HEK293T (cell line): ENCODE measurements around the gene CFAP70.

ENCODE experiments used
- CTCF ChIA-PET: fragments of 350-600 bp; formaldehyde crosslinking; extraction: SDS; loops from one replicate; lab custom pipeline; 2021; ENCODE audit warnings: antibody characterized with exemption, inconsistent platforms; lab: Yijun Ruan, JAX
- POLR2A ChIA-PET: fragments of 350-600 bp; formaldehyde crosslinking; extraction: SDS; loops from one replicate; lab custom pipeline; 2020; ENCODE audit warnings: antibody characterized with exemption, inconsistent platforms; lab: Yijun Ruan, JAX
- DNase-seq: peaks from one replicate; pipeline ENCODE4 v3.0.0; 2012; ENCODE audit warnings: mixed read lengths; ENCODE audit errors: extremely low spot score
- ARNT ChIP-seq: fragments of 450-650 bp; IDR thresholded peaks from 2 replicates; pipeline ENCODE4 v1.6.1; 2017; ENCODE audit warnings: mild to moderate bottlenecking
- BHLHE40 ChIP-seq: fragments of 450-650 bp; IDR thresholded peaks from 2 replicates; pipeline ENCODE4 v1.6.1; 2016; ENCODE audit warnings: mild to moderate bottlenecking, moderate library complexity, borderline replicate concordance
- CTBP1 ChIP-seq: fragments of 450-650 bp; IDR thresholded peaks from 2 replicates; pipeline ENCODE4 v1.6.1; 2016; ENCODE audit warnings: borderline replicate concordance
- ELF4 ChIP-seq: fragments of 450-650 bp; IDR thresholded peaks from 2 replicates; pipeline ENCODE4 v1.6.1; 2017; ENCODE audit warnings: antibody characterized with exemption
- FOXA1 ChIP-seq: fragments of 450-650 bp; IDR thresholded peaks from 2 replicates; pipeline ENCODE4 v1.6.1; 2016; ENCODE audit warnings: mild to moderate bottlenecking
- FOXK2 ChIP-seq: fragments of 450-650 bp; IDR thresholded peaks from 2 replicates; pipeline ENCODE4 v1.6.1; 2016; ENCODE audit warnings: mild to moderate bottlenecking
- FOXM1 ChIP-seq: fragments of 450-650 bp; IDR thresholded peaks from 2 replicates; pipeline ENCODE4 v1.6.1; 2017; ENCODE audit warnings: mild to moderate bottlenecking, borderline replicate concordance
- HDGF ChIP-seq: fragments of 450-650 bp; IDR thresholded peaks from 2 replicates; pipeline ENCODE4 v1.6.1; 2017; ENCODE audit warnings: antibody characterized with exemption, borderline replicate concordance
- L3MBTL2 ChIP-seq: fragments of 450-650 bp; conservative IDR thresholded peaks from 2 replicates; pipeline ENCODE4 v1.6.1; 2016; ENCODE audit warnings: mild to moderate bottlenecking
- LEF1 ChIP-seq: fragments of 450-650 bp; IDR thresholded peaks from 2 replicates; pipeline ENCODE4 v1.6.1; 2017; ENCODE audit warnings: mild to moderate bottlenecking, borderline replicate concordance
- NFRKB ChIP-seq: fragments of 450-650 bp; IDR thresholded peaks from 2 replicates; pipeline ENCODE4 v1.6.1; 2016; ENCODE audit warnings: mild to moderate bottlenecking, moderate library complexity
- SP1 ChIP-seq: fragments of 450-650 bp; IDR thresholded peaks from 2 replicates; pipeline ENCODE4 v1.6.1; 2017
- SUZ12 ChIP-seq: fragments of 450-650 bp; IDR thresholded peaks from 2 replicates; pipeline ENCODE4 v1.6.1; 2016; ENCODE audit warnings: mild to moderate bottlenecking
- TARDBP ChIP-seq: fragments of 450-650 bp; IDR thresholded peaks from 2 replicates; pipeline ENCODE4 v1.6.1; 2016
- ZNF384 ChIP-seq: fragments of 450-650 bp; IDR thresholded peaks from 2 replicates; pipeline ENCODE4 v1.6.1; 2016
- TF ChIP-seq, protein P1 (sequence below): fragments of 450-650 bp; IDR thresholded peaks from 2 replicates; pipeline ENCODE4 v1.6.1; 2016

The CFAP70 gene

DNA sequence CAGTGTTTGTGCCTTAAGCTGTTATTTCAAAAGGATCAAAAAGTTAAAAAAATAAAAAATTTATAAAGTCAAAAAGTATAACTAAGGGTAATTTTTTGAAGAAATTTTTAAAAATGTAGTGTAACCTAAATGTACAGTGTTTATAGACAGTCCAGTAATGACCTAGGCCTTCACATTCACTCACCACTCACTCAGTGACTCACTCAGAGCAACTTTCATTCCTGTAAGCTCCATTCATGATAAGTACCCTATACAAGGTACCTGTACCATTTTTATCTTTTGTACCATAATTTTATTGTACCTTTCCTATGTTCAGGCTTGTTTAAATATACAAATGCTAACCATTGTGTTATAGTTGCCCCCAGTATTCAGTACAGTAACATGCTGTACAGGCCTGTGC lies 133.1 kb downstream of the CFAP70 start:
- ChIA-PET POLR2A (no interaction called here), CTCF (no interaction called here)
- no peak for TF ChIP-seq ARNT
- TF ChIP-seq LEF1 = no peak
- no peak for TF ChIP-seq TARDBP
- DNase-seq = no peak

- CTCF ChIA-PET = no interaction called here
- no peak for DNase-seq
- TF ChIP-seq SP1 (no peak), L3MBTL2 (no peak), NFRKB (no peak), SUZ12 (no peak), HDGF (no peak)
- POLR2A ChIA-PET = no interaction called here
Observed at GRCh38 chr10:73220989-73221388, 137.7 kb downstream of the CFAP70 start.

DNA sequence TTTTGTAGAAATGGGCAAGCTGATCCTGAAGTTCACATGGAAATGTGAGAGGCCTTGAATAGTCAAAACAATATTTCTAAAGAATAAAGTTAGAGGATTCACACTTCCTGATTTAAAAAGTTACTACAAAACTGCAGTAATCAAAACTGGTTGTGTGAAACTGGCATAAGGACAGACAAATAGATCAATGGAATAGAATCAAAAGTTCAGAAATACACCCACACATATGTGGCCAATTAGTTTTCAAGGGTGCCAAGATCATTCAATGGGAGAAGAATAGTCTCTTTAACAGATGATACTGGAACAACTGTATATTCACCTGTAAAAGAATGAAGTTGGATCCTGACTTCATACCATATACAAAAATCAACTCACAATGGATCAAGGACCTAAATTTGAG lies 139.3 kb downstream of the CFAP70 start:
- POLR2A ChIA-PET = no interaction called here
- TF ChIP-seq ELF4 (no peak), BHLHE40 (no peak), TARDBP (no peak), NFRKB (no peak), SUZ12 (no peak), L3MBTL2 (no peak), SP1 (no peak), FOXA1 (no peak), FOXK2 (no peak), LEF1 (no peak), HDGF (no peak), FOXM1 (no peak)
- TF ChIP-seq, protein P1, sequence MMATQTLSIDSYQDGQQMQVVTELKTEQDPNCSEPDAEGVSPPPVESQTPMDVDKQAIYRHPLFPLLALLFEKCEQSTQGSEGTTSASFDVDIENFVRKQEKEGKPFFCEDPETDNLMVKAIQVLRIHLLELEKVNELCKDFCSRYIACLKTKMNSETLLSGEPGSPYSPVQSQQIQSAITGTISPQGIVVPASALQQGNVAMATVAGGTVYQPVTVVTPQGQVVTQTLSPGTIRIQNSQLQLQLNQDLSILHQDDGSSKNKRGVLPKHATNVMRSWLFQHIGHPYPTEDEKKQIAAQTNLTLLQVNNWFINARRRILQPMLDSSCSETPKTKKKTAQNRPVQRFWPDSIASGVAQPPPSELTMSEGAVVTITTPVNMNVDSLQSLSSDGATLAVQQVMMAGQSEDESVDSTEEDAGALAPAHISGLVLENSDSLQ = no peak
- no peak for DNase-seq
- CTCF ChIA-PET = interaction anchor here (1.3 kb wide), 1 partner anchor 10 kb away, joined by 4 read pairs; no protein-coding TSS in a partner anchor

DNA sequence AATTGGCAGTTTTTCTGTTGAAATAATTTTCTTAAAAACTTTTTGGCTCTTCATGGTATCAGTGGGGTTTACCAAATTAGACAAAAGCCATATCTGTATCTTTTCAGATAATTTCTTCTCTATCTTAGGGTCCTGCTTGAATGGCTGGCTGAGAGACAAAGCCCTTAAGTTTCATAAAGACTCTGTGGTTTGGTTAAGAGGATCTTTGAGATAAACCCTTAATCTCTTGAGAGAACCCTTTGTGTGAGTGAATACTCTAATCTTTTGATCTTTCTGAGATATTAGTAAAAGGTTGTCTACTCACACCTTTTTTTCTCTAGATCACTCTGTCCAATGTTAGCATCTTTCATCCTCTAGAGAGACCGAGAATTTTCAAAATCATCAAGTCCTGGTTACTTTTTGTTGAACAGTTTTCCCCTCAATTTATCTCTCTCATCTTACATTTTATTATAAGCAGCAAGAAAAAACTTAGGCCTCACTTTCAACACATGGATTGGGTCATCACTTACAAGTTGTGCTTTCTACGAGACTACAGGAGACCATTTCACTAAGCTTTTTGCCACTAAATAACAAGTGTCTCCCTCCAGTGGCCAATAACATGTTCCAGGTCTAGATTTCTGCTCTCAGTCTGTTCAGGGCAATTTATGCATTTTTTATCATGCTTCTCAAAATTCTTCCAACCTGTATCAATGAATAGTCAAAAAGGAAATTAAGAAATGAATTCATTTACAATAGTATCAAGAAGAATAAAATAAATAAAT lies 140.1 kb downstream of the CFAP70 start:
- peak; percentile 46 for DNase-seq
- POLR2A ChIA-PET = no interaction called here
- CTCF ChIA-PET = interaction anchor here (1.3 kb wide), 1 partner anchor 9 kb away, joined by 4 read pairs; no protein-coding TSS in a partner anchor
- TF ChIP-seq, protein P1 = no peak
- no peak for TF ChIP-seq FOXM1
- TF ChIP-seq LEF1 = no peak

- ChIA-PET POLR2A (no interaction called here), CTCF (no interaction called here)
- TF ChIP-seq CTBP1 = no peak
- TF ChIP-seq HDGF = no peak
- TF ChIP-seq SP1 = no peak
- TF ChIP-seq NFRKB = no peak
- no peak for TF ChIP-seq ARNT
- no peak for TF ChIP-seq FOXA1
- no peak for TF ChIP-seq TARDBP
- TF ChIP-seq, protein P1 = no peak
- TF ChIP-seq L3MBTL2 = no peak
- no peak for TF ChIP-seq FOXM1
- no peak for TF ChIP-seq ELF4
- TF ChIP-seq LEF1 = no peak
- no peak for TF ChIP-seq SUZ12
- TF ChIP-seq ZNF384 = no peak
- no peak for DNase-seq
Observed at GRCh38 chr10:73217628-73218027, 141.0 kb downstream of the CFAP70 start.

GRCh38 chr10:73215749-73216148 lies 142.9 kb downstream of the CFAP70 start:
- DNase-seq = no peak
- CTCF ChIA-PET = no interaction called here
- TF ChIP-seq FOXK2 = no peak
- no peak for TF ChIP-seq FOXM1
- TF ChIP-seq ARNT = no peak
- no peak for TF ChIP-seq BHLHE40
- TF ChIP-seq FOXA1 = no peak
- POLR2A ChIA-PET = no interaction called here

DNA sequence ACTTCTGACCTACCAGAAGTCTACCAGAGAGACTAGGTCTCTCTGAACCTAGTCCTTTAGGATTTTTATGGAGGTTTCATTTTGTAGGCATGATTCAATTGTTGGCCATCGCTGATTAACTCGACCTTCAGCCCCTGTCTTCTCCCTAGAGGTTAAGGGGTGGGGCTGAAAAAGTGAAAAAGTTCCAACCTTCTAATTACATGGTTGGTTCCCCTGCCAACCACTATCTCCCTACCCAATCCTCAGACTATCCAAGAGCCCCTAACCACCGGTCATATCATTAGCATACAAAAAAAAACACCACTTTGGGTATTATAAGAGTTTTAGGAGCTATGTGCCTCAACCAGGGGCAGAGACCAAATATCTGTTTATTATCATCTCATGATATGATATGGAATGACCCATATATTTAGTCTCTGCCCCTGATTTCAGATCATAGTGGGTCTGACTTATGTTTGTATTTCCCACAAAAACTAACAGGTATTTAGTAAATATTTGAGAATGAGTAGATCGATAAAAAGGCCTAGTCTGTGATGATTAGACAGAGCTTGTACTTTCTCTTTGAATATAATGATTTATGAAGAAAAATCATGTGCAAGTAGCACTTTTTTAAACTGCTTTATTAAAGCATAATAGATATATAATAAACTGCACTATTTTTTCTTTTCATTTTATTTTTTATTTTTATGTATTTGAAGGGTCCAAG lies 147.4 kb downstream of the CFAP70 start:
- POLR2A ChIA-PET = no interaction called here
- no peak for DNase-seq
- TF ChIP-seq SUZ12 = no peak
- CTCF ChIA-PET = no interaction called here
